ENCODE results near the gene DDX5. TPM values are rescaled to one million over a fixed set of nuclear protein-coding genes. Genes with fewer than 3 reads are reported as not detected.
A peak's percentile ranks its signal among the peaks of the same experiment; 100 is the strongest.

The DDX5 gene
- total and polyA plus RNA-seq, 2 of the 13 experiments (the other 11 are each of a cell fraction or from before 2014, with no cell fraction given) = 503 to 684 TPM

DNA sequence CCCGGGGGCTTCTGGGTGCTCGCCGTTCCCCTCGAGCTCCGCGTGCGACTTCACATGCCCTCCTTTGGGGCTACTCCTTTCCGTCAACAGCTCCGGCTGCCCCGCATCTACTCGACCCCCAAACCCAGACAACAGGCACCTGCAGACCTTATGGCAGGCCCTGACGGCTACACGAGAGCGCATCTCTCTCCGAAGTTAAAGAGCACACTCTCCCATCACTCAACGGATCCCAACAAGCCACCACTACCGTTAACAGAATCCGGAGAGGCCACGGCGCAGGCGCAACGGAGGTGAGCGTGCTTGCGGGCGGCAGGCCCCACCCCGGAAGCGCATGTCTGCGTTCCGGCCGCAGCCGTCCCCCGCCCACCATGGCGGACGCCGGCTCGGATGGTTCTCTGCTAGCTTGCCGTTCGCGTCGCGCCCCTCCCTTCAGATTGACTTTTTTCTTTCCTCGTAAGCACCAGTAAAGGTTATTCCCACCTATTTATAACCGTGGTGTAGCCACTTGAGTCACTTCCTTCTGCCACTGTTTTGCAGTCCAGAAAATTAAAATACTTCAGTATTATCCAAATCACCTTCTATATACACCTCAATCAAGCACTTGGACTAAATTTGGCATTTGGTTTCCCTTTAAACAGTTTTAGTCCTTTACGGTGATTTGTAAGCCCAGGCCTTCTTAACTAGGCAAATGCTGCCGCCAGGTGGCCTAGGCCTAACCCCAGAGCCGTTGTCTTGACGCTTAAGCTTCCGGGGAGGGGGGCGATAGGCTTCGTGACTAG lies 9.1 kb downstream of the DDX5 start, which contains the start of gene POLG2 (continued):
- TF ChIP-seq, protein P1, sequence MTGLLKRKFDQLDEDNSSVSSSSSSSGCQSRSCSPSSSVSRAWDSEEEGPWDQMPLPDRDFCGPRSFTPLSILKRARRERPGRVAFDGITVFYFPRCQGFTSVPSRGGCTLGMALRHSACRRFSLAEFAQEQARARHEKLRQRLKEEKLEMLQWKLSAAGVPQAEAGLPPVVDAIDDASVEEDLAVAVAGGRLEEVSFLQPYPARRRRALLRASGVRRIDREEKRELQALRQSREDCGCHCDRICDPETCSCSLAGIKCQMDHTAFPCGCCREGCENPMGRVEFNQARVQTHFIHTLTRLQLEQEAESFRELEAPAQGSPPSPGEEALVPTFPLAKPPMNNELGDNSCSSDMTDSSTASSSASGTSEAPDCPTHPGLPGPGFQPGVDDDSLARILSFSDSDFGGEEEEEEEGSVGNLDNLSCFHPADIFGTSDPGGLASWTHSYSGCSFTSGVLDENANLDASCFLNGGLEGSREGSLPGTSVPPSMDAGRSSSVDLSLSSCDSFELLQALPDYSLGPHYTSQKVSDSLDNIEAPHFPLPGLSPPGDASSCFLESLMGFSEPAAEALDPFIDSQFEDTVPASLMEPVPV (CRISPR knock-in tag; IDR thresholded peaks at IDR 0.05) = peak; percentile 86; the same call in 1 of the 2 replicates
- TF ChIP-seq MXD4 (CRISPR knock-in tag; IDR thresholded peaks at IDR 0.05) = peak; percentile 93
- TF ChIP-seq ZNF430 (CRISPR knock-in tag; IDR thresholded peaks at IDR 0.05) = 0 out of 2 replicates have a peak, but pooled peaks have one; percentile 37
- TF ChIP-seq, protein P2, sequence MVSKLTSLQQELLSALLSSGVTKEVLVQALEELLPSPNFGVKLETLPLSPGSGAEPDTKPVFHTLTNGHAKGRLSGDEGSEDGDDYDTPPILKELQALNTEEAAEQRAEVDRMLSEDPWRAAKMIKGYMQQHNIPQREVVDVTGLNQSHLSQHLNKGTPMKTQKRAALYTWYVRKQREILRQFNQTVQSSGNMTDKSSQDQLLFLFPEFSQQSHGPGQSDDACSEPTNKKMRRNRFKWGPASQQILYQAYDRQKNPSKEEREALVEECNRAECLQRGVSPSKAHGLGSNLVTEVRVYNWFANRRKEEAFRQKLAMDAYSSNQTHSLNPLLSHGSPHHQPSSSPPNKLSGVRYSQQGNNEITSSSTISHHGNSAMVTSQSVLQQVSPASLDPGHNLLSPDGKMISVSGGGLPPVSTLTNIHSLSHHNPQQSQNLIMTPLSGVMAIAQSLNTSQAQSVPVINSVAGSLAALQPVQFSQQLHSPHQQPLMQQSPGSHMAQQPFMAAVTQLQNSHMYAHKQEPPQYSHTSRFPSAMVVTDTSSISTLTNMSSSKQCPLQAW (CRISPR knock-in tag; IDR thresholded peaks at IDR 0.05) = peak; percentile 83
- peak; percentile 91 for TF ChIP-seq YEATS4 (CRISPR knock-in tag; IDR thresholded peaks at IDR 0.05; ENCODE audit: borderline replicate concordance)
- no peak for TF ChIP-seq MLLT10 (CRISPR knock-in tag; IDR thresholded peaks at IDR 0.05)
- peak; percentile 72; the same call in 1 of the 2 replicates for TF ChIP-seq ZNF550 (CRISPR knock-in tag; IDR thresholded peaks at IDR 0.05; ENCODE audit: borderline replicate concordance)
- peak; percentile 82 for TF ChIP-seq PHF20 (CRISPR knock-in tag; IDR thresholded peaks at IDR 0.05)
- no peak for TF ChIP-seq HNRNPL (IDR thresholded peaks at IDR 0.05; ENCODE audit: low read depth, low read length)
- peak; percentile 90 to 98 for TF ChIP-seq POLR2A (IDR thresholded peaks at IDR 0.05; ENCODE audit: insufficient read depth in 1 of 2, low read depth in 2 of 2, low read length in 2 of 2)
- no peak for TF ChIP-seq ZNF383 (CRISPR knock-in tag; IDR thresholded peaks at IDR 0.05; ENCODE audit: borderline replicate concordance)
- TF ChIP-seq, protein P3, sequence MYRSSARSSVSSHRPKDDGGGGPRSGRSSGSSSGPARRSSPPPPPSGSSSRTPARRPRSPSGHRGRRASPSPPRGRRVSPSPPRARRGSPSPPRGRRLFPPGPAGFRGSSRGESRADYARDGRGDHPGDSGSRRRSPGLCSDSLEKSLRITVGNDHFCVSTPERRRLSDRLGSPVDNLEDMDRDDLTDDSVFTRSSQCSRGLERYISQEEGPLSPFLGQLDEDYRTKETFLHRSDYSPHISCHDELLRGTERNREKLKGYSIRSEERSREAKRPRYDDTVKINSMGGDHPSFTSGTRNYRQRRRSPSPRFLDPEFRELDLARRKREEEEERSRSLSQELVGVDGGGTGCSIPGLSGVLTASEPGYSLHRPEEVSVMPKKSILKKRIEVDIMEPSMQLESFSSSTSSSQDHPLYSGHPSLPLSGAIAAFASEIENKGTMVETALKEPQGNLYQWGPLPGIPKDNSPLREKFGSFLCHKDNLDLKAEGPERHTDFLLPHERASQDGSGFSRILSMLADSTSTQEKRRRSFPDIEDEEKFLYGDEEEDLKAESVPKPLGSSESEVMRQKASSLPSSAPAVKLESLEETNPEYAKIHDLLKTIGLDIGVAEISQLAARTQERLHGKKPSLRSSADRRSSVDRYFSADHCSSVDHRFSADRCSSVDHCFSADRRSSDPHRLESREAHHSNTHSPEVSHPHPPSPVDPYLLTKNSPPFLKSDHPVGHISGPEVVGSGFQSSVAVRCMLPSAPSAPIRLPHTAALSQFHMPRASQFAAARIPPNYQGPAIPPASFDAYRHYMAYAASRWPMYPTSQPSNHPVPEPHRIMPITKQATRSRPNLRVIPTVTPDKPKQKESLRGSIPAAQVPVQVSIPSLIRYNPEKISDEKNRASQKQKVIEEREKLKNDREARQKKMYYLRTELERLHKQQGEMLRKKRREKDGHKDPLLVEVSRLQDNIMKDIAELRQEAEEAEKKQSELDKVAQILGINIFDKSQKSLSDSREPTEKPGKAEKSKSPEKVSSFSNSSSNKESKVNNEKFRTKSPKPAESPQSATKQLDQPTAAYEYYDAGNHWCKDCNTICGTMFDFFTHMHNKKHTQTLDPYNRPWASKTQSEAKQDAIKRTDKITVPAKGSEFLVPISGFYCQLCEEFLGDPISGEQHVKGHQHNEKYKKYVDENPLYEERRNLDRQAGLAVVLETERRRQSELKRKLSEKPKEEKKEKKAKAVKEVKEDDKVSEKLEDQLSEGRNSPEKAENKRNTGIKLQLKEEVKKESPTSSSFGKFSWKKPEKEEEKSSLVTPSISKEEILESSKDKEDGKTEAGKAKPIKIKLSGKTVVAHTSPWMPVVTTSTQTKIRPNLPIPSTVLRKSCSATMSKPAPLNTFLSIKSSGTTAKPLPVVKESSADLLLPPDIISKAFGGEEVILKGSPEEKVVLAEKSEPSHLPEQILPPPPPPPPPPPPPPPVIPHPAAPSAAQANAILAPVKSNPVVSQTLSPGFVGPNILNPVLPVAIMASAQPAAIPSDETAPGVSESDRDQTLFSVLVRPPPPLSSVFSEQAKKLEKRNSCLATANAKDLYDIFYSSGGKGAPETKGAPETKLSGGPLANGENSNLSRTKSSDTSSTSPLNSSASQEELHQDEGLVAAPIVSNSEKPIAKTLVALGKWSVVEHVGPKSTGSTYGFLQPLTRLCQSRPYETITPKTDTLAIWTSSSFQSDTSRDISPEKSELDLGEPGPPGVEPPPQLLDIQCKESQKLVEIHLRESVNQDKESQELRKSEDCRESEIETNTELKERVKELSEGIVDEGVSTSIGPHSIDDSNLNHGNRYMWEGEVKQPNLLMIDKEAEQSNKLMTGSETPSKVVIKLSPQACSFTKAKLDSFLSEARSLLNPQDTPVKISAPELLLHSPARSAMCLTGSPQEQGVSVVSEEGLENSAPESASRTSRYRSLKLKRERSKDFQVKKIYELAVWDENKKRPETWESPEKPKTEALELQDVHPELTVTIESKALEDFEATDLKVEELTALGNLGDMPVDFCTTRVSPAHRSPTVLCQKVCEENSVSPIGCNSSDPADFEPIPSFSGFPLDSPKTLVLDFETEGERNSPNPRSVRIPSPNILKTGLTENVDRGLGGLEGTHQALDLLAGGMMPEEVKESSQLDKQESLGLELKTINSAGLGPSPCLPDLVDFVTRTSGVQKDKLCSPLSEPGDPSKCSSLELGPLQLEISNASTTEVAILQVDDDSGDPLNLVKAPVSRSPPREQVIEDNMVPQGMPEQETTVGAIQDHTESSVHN (CRISPR knock-in tag; IDR thresholded peaks at IDR 0.05) = no peak
- no peak; the same call in 1 of the 2 replicates for TF ChIP-seq RFX5 (IDR thresholded peaks at IDR 0.05; ENCODE audit: low read depth, low read length)
- peak; percentile 95 for TF ChIP-seq ZFP41 (CRISPR knock-in tag; IDR thresholded peaks at IDR 0.05; ENCODE audit: borderline replicate concordance)
- no peak for TF ChIP-seq PLRG1 (conservative IDR thresholded peaks at IDR 0.05)
- TF ChIP-seq, protein P4, sequence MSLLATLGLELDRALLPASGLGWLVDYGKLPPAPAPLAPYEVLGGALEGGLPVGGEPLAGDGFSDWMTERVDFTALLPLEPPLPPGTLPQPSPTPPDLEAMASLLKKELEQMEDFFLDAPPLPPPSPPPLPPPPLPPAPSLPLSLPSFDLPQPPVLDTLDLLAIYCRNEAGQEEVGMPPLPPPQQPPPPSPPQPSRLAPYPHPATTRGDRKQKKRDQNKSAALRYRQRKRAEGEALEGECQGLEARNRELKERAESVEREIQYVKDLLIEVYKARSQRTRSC (CRISPR knock-in tag; IDR thresholded peaks at IDR 0.05; ENCODE audit: low read depth) = peak; percentile 83
- peak; percentile 94 for TF ChIP-seq ZNF776 (CRISPR knock-in tag; IDR thresholded peaks at IDR 0.05)
- TF ChIP-seq MEIS2 (CRISPR knock-in tag; IDR thresholded peaks at IDR 0.05) = peak; percentile 35; the same call in 1 of the 2 replicates

Data from HepG2 (cell line).